ENCODE data around the gene RGS10.

RGS10 gene

DNA sequence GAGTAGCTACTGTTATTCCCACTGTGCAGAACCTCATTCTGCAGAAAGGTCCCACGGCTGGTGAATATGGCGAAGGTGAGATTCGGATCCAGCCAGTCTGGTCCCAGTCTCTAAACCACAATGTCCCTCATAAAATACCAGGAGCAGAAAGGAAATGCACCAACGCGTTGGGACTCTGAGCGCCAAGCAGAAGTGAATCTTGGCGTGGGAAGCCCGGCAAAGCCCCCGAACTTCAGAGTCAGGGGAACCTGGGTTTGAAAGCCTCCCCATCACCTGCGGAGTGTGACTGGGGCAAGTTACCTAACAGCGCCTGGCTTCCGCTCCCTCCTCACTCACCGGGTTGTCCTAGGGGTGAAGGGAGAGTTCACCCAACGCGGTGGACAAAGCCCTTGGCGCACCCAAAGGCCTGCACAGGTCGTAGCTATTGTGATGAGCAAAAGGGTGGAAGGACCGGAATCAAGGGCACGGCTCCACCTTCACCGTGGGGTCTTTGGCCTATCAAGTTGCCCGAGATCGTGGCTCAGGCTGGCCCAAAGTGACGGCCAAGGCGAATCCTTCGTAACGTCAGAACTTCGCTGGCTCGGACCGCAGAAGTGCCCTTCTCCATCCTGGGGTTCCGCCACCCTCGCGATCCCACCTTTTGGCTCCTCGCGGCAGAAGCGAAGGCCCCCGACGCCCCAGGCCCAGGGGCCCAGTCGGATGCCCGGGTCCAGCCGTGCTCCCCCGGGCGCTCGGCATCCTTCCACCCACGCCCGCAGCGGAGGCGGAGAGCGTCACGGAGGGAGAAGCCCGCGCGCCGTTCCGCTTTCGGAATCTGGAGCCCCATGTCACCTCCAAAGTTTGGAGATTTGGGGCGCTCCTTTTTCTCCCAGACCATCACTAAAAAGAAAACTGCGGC, 811 bp downstream of the RGS10 start:
- H3K27me3 ChIP-seq (ENCODE audit: control insufficient read depth in 3 of 3, insufficient read depth in 3 of 3, low read depth in 1 of 3, low read length in 3 of 3): peaks cover 10 to 91% (median 24%) of the 10 kb centered on the region in 3 experiments
- H3K4ac ChIP-seq (ENCODE audit: low read length): no peak overlapping the region
- no peak overlapping the region for H4K91ac ChIP-seq (ENCODE audit: low read depth, low read length, poor library complexity)
- peak overlapping the region; percentile 96 for H3K4me2 ChIP-seq (ENCODE audit: insufficient read depth, low read length, poor library complexity, severe bottlenecking)
- H3K23ac ChIP-seq (ENCODE audit: low read depth, low read length, poor library complexity): peak overlapping the region; percentile 70
- no peaks in the 10 kb centered on the region for H3K79me1 ChIP-seq (ENCODE audit: low read depth, low read length)
- no peak overlapping the region for H3K27ac ChIP-seq (replicated peaks; ENCODE audit: low read length)
- H3K14ac ChIP-seq (ENCODE audit: low read length): peak overlapping the region; percentile 73
- H2BK15ac ChIP-seq (ENCODE audit: low read length): peak overlapping the region; percentile 7
- H2AK5ac ChIP-seq (ENCODE audit: low read depth, low read length): peak overlapping the region; percentile 22
- H3K4me1 ChIP-seq (ENCODE audit: control insufficient read depth in 2 of 2, insufficient read depth in 1 of 2, low read depth in 1 of 2, low read length in 2 of 2): peaks cover 9% of the 10 kb centered on the region in 2 donors
- peak overlapping the region; percentile 81 for H3K18ac ChIP-seq (ENCODE audit: low read length)
- no peaks in the 10 kb centered on the region for H3K9me3 ChIP-seq (replicated peaks in 1 of 2; ENCODE audit: control insufficient read depth in 2 of 2, insufficient read depth in 1 of 2, low read depth in 1 of 2, low read length in 2 of 2)
- no peak overlapping the region for H4K8ac ChIP-seq (ENCODE audit: low read depth, low read length)
- H3K36me3 ChIP-seq (replicated peaks in 1 of 2; ENCODE audit: control insufficient read depth in 2 of 2, insufficient read depth in 2 of 2, low read length in 2 of 2): no peaks in the 10 kb centered on the region
- H2AFZ ChIP-seq (ENCODE audit: low read length): peak overlapping the region; percentile 96
- WGBS, 2 donors (ENCODE audit: extremely low coverage in 2 of 2, insufficient read length in 2 of 2, insufficient replicate concordance in 1 of 2): no CpG with 5 or more reads among the region's 57 CpGs
- H2BK120ac ChIP-seq (ENCODE audit: low read depth, low read length): peak overlapping the region; percentile 24
- peak overlapping the region; percentile 51 to 83 for H3K4me3 ChIP-seq (ENCODE audit: low read length in 2 of 2)
- no peak overlapping the region for H2BK5ac ChIP-seq (ENCODE audit: low read length)
- peak overlapping the region; percentile 53 for H3K9ac ChIP-seq (ENCODE audit: low read depth, low read length, poor library complexity)
- no peak for DNase-seq (ENCODE audit: low spot score)
- no peak overlapping the region for H2BK12ac ChIP-seq (ENCODE audit: low read length)

DNA sequence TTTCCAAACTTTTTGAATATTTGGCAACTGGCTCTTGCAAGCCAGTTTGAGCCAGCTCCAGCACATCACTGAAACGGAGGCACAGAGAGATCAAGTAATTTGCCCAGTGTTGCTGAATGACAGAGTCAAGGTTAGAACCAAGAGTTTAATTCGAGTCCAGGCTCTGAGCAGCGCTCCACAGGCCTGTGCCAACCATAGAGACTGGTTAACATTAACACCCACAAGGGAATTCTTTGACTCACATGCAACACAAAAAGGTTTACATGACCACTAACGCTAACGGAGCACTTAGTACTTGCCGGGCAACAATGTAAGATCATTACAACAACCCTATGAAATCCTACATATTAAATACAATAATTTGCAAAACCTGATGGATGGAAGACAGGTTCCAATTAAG, 1.5 kb downstream of the RGS10 start:
- Histone ChIP-seq H3K14ac (ENCODE audit: low read length) (no peak overlapping the region), H4K91ac (ENCODE audit: low read depth, low read length, poor library complexity) (no peak overlapping the region), H3K27me3 (ENCODE audit: control insufficient read depth in 3 of 3, insufficient read depth in 3 of 3, low read depth in 1 of 3, low read length in 3 of 3) (peaks cover 10 to 84% (median 24%) of the 10 kb centered on the region in 3 experiments), H3K18ac (ENCODE audit: low read length) (no peak overlapping the region), H3K9ac (ENCODE audit: low read depth, low read length, poor library complexity) (no peak overlapping the region), H3K23ac (ENCODE audit: low read depth, low read length, poor library complexity) (no peak overlapping the region), H3K9me3 (replicated peaks in 1 of 2; ENCODE audit: control insufficient read depth in 2 of 2, insufficient read depth in 1 of 2, low read depth in 1 of 2, low read length in 2 of 2) (no peaks in the 10 kb centered on the region), H2BK5ac (ENCODE audit: low read length) (no peak overlapping the region), H2BK12ac (ENCODE audit: low read length) (no peak overlapping the region), H2AFZ (ENCODE audit: low read length) (no peak overlapping the region), H3K79me1 (ENCODE audit: low read depth, low read length) (peaks cover 2% of the 10 kb centered on the region), H3K4ac (ENCODE audit: low read length) (no peak overlapping the region), H4K8ac (ENCODE audit: low read depth, low read length) (no peak overlapping the region), H3K4me2 (ENCODE audit: insufficient read depth, low read length, poor library complexity, severe bottlenecking) (no peak overlapping the region), H3K4me3 (ENCODE audit: low read length in 2 of 2) (no peak overlapping the region), H2AK5ac (ENCODE audit: low read depth, low read length) (no peak overlapping the region), H3K36me3 (replicated peaks in 1 of 2; ENCODE audit: control insufficient read depth in 2 of 2, insufficient read depth in 2 of 2, low read length in 2 of 2) (no peaks in the 10 kb centered on the region), H2BK120ac (ENCODE audit: low read depth, low read length) (no peak overlapping the region), H3K27ac (replicated peaks; ENCODE audit: low read length) (no peak overlapping the region), H3K4me1 (ENCODE audit: control insufficient read depth in 2 of 2, insufficient read depth in 1 of 2, low read depth in 1 of 2, low read length in 2 of 2) (peaks cover 9% of the 10 kb centered on the region in 2 donors), H2BK15ac (ENCODE audit: low read length) (no peak overlapping the region)
- no peak for DNase-seq (ENCODE audit: low spot score)
- WGBS, 2 donors (ENCODE audit: extremely low coverage in 2 of 2, insufficient read length in 2 of 2, insufficient replicate concordance in 1 of 2): no CpG with 5 or more reads among the region's 6 CpGs

DNA sequence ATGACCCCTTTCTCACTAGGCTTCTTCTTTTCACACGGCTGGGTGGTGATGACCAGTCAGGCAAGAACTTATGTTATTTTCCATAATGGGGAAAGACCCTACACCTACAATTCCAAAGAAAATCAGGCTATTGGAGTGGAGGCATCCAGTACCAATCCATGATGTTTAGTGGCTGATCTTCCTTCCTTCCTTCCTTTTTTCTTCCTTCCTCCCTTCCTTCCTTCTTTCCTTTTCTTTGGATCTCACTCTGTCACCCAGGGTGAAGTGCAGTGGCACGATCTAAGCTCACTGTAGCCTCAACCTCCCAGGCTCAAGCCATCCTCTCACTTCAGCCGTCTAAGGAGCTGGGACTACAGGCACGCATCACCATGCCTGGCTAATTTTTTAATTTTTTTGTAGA, 2.5 kb downstream of the RGS10 start:
- H3K18ac ChIP-seq (ENCODE audit: low read length): no peak overlapping the region
- H3K4me3 ChIP-seq (ENCODE audit: low read length in 2 of 2): no peak overlapping the region
- no peak overlapping the region for H3K9ac ChIP-seq (ENCODE audit: low read depth, low read length, poor library complexity)
- H2BK12ac ChIP-seq (ENCODE audit: low read length): no peak overlapping the region
- H4K8ac ChIP-seq (ENCODE audit: low read depth, low read length): no peak overlapping the region
- no peak overlapping the region for H3K23ac ChIP-seq (ENCODE audit: low read depth, low read length, poor library complexity)
- H3K4me1 ChIP-seq (ENCODE audit: control insufficient read depth in 2 of 2, insufficient read depth in 1 of 2, low read depth in 1 of 2, low read length in 2 of 2): peaks cover 9% of the 10 kb centered on the region in 2 donors
- no peak overlapping the region for H2BK5ac ChIP-seq (ENCODE audit: low read length)
- no CpG with 5 or more reads among the region's 4 CpGs for WGBS, 2 donors (ENCODE audit: extremely low coverage in 2 of 2, insufficient read length in 2 of 2, insufficient replicate concordance in 1 of 2)
- H2BK120ac ChIP-seq (ENCODE audit: low read depth, low read length): no peak overlapping the region
- no peak overlapping the region for H3K4me2 ChIP-seq (ENCODE audit: insufficient read depth, low read length, poor library complexity, severe bottlenecking)
- no peaks in the 10 kb centered on the region for H3K36me3 ChIP-seq (replicated peaks in 1 of 2; ENCODE audit: control insufficient read depth in 2 of 2, insufficient read depth in 2 of 2, low read length in 2 of 2)
- no peak overlapping the region for H2AFZ ChIP-seq (ENCODE audit: low read length)
- H3K4ac ChIP-seq (ENCODE audit: low read length): no peak overlapping the region
- no peak overlapping the region for H3K14ac ChIP-seq (ENCODE audit: low read length)
- no peak overlapping the region for H2BK15ac ChIP-seq (ENCODE audit: low read length)
- no peak overlapping the region for H2AK5ac ChIP-seq (ENCODE audit: low read depth, low read length)
- no peak overlapping the region for H3K27ac ChIP-seq (replicated peaks; ENCODE audit: low read length)
- DNase-seq (ENCODE audit: low spot score): no peak
- H4K91ac ChIP-seq (ENCODE audit: low read depth, low read length, poor library complexity): no peak overlapping the region
- peaks cover 10 to 74% (median 24%) of the 10 kb centered on the region in 3 experiments for H3K27me3 ChIP-seq (ENCODE audit: control insufficient read depth in 3 of 3, insufficient read depth in 3 of 3, low read depth in 1 of 3, low read length in 3 of 3)
- peaks cover 2% of the 10 kb centered on the region for H3K79me1 ChIP-seq (ENCODE audit: low read depth, low read length)
- H3K9me3 ChIP-seq (replicated peaks in 1 of 2; ENCODE audit: control insufficient read depth in 2 of 2, insufficient read depth in 1 of 2, low read depth in 1 of 2, low read length in 2 of 2): no peaks in the 10 kb centered on the region

DNA sequence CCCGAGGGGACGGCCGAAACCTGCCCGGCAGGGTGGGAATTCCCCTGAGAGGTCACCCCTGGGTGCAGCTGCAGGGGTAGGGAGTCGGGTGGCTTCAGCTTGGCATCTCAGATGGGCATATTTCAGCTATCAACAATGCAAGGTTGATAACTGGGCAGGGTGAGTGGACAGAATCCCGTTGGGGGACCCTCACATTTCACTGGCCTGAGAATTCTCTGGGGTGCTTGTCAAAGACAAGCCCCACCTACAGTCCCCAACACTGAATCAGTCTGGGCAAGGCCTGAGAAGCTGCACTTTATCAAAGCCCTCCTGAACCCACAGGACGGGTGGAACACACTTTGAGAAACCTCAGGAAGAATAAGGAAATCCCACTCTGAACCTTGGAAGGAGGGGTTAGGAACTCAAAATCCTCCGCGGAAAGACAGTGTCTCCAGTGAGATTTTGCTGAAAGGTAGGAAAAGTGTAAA, 3.1 kb downstream of the RGS10 start:
- Histone ChIP-seq H2BK15ac (ENCODE audit: low read length) (no peak overlapping the region), H3K27ac (replicated peaks; ENCODE audit: low read length) (no peak overlapping the region), H2AK5ac (ENCODE audit: low read depth, low read length) (no peak overlapping the region), H2BK120ac (ENCODE audit: low read depth, low read length) (no peak overlapping the region), H3K36me3 (replicated peaks in 1 of 2; ENCODE audit: control insufficient read depth in 2 of 2, insufficient read depth in 2 of 2, low read length in 2 of 2) (no peaks in the 10 kb centered on the region), H3K9ac (ENCODE audit: low read depth, low read length, poor library complexity) (no peak overlapping the region), H2BK5ac (ENCODE audit: low read length) (no peak overlapping the region), H3K23ac (ENCODE audit: low read depth, low read length, poor library complexity) (no peak overlapping the region), H3K14ac (ENCODE audit: low read length) (no peak overlapping the region), H2AFZ (ENCODE audit: low read length) (no peak overlapping the region), H3K79me1 (ENCODE audit: low read depth, low read length) (peaks cover 2% of the 10 kb centered on the region), H3K4me2 (ENCODE audit: insufficient read depth, low read length, poor library complexity, severe bottlenecking) (no peak overlapping the region), H3K18ac (ENCODE audit: low read length) (no peak overlapping the region), H2BK12ac (ENCODE audit: low read length) (no peak overlapping the region), H4K8ac (ENCODE audit: low read depth, low read length) (no peak overlapping the region), H3K4me1 (ENCODE audit: control insufficient read depth in 2 of 2, insufficient read depth in 1 of 2, low read depth in 1 of 2, low read length in 2 of 2) (peaks cover 8 to 9% of the 10 kb centered on the region in 2 donors), H3K4ac (ENCODE audit: low read length) (no peak overlapping the region), H4K91ac (ENCODE audit: low read depth, low read length, poor library complexity) (no peak overlapping the region), H3K9me3 (replicated peaks in 1 of 2; ENCODE audit: control insufficient read depth in 2 of 2, insufficient read depth in 1 of 2, low read depth in 1 of 2, low read length in 2 of 2) (no peaks in the 10 kb centered on the region), H3K4me3 (ENCODE audit: low read length in 2 of 2) (no peak overlapping the region), H3K27me3 (ENCODE audit: control insufficient read depth in 3 of 3, insufficient read depth in 3 of 3, low read depth in 1 of 3, low read length in 3 of 3) (peaks cover 10 to 71% (median 24%) of the 10 kb centered on the region in 3 experiments)
- DNase-seq (ENCODE audit: low spot score): no peak
- WGBS, 2 donors (ENCODE audit: extremely low coverage in 2 of 2, insufficient read length in 2 of 2, insufficient replicate concordance in 1 of 2): no CpG with 5 or more reads among the region's 9 CpGs

Data from neuronal stem cell (in vitro differentiated cells).